Vagina (tissue), 2 donors: ENCODE data around the gene IL20.

Experiments
- CTCF ChIP-seq, 3 experiments: fragments of 450-650 bp in 2 of 3; fragments of 200-600 bp in 1 of 3; sonication (generic) in 1 of 3; IDR thresholded peaks; one replicate each; pipeline ENCODE4 v1.5.1; 2017 to 2019; ENCODE audit warnings: antibody characterized with exemption in 3 of 3, mild to moderate bottlenecking in 2 of 3, moderate library complexity in 2 of 3
- POLR2A ChIP-seq, 2 donors: fragments of 450-650 bp; IDR thresholded peaks; one replicate each; pipeline ENCODE4 v1.6.1; 2017; ENCODE audit warnings: antibody characterized with exemption in 2 of 2, mild to moderate bottlenecking in 2 of 2, moderate library complexity in 2 of 2
- POLR2AphosphoS5 ChIP-seq, 2 donors: sonication (generic); formaldehyde crosslinking; IDR thresholded peaks; one replicate each; pipeline ENCODE4 v1.9.0; 2017; ENCODE audit warnings: antibody characterized with exemption in 2 of 2, mild to moderate bottlenecking in 2 of 2, low read depth in 1 of 2; ENCODE audit not compliant: insufficient read depth in 1 of 2

- TF ChIP-seq POLR2A (IDR thresholded peaks at IDR 0.05) (no peak), CTCF (IDR thresholded peaks at IDR 0.05) (no peak), POLR2AphosphoS5 (IDR thresholded peaks at IDR 0.05; ENCODE audit: insufficient read depth in 1 of 2, low read depth in 1 of 2) (no peak)
Measured at GRCh38 chr1:206828061-206828460, 37.4 kb upstream of the IL20 start.
